ENCODE results near the gene EPHB2.

- TF ChIP-seq CTCF (conservative IDR thresholded peaks at IDR 0.05; ENCODE audit: low read length) (no peak), EZH2phosphoT487 (IDR thresholded peaks at IDR 0.05; ENCODE audit: borderline replicate concordance) (no peak)
Observed at GRCh38 chr1:22912311-22912710, 201.7 kb downstream of the EPHB2 start.

All from Loucy (cell line).